Keratinocyte (primary cell): ENCODE data around the gene TTN. TPM values are rescaled to one million over a fixed set of nuclear protein-coding genes. Genes with fewer than 3 reads are reported as not detected.
A peak's percentile ranks its signal among the peaks of the same experiment; 100 is the strongest.

Experiments
- DNase-seq: peaks from one replicate; pipeline ENCODE4 v3.0.0-alpha.2; 2011; ENCODE audit warnings: low read depth, missing footprints, low spot score
- FAIRE-seq: peaks from 2 replicates; lab custom pipeline; 2011; peaks lifted over from hg19 to GRCh38; lab: Jason Lieb, UNC
- H2AFZ ChIP-seq: 2 replicates; pipeline ENCODE4 v1.6.0; 2012; ENCODE audit warnings: low read length, control low read depth, inconsistent platforms; ENCODE audit not compliant: control insufficient read depth
- H3K27ac ChIP-seq: 2 replicates; pipeline ENCODE4 v1.5.1; 2011; ENCODE audit warnings: low read length; ENCODE audit not compliant: control insufficient read depth, insufficient read depth
- H3K27me3 ChIP-seq: 3 replicates; pipeline ENCODE4 v1.6.0; 2011; ENCODE audit warnings: low read length; ENCODE audit not compliant: control insufficient read depth, insufficient read depth; ENCODE audit errors: extremely low read depth
- H3K36me3 ChIP-seq, 2 experiments: 2 replicates in 1 of 2; 3 replicates in 1 of 2; pipeline ENCODE4 v1.5.1; 2011; ENCODE audit warnings: low read length in 2 of 2, mild to moderate bottlenecking in 1 of 2; ENCODE audit not compliant: control insufficient read depth in 2 of 2, insufficient read depth in 2 of 2; ENCODE audit errors: extremely low read depth in 1 of 2
- H3K4me1 ChIP-seq: 3 replicates; pipeline ENCODE4 v1.5.1; 2011; ENCODE audit warnings: low read length; ENCODE audit not compliant: control insufficient read depth, insufficient read depth; ENCODE audit errors: extremely low read depth
- H3K4me2 ChIP-seq: 3 replicates; pipeline ENCODE4 v1.6.0; 2011; ENCODE audit warnings: low read depth, low read length; ENCODE audit not compliant: control insufficient read depth, insufficient read depth; ENCODE audit errors: extremely low read depth
- H3K4me3 ChIP-seq, 3 experiments: fragments of 200-600 bp in 1 of 3; sonication (generic) in 1 of 3; 2 replicates in 2 of 3; 3 replicates in 1 of 3; pipeline ENCODE4 v1.5.1; 2011 to 2016; ENCODE audit warnings: low read length in 3 of 3, mild to moderate bottlenecking in 3 of 3, control low read depth in 2 of 3, inconsistent platforms in 1 of 3, low read depth in 1 of 3, mixed read lengths in 1 of 3, mixed run types in 1 of 3, moderate library complexity in 1 of 3; ENCODE audit not compliant: control insufficient read depth in 2 of 3, insufficient read depth in 2 of 3; ENCODE audit errors: extremely low read depth in 1 of 3
- H3K79me2 ChIP-seq: 2 replicates; pipeline ENCODE4 v1.6.0; 2012; ENCODE audit warnings: low read length; ENCODE audit not compliant: control insufficient read depth, insufficient read depth
- H3K9ac ChIP-seq: 3 replicates; pipeline ENCODE4 v1.6.0; 2011; ENCODE audit warnings: low read length; ENCODE audit not compliant: control insufficient read depth, insufficient read depth; ENCODE audit errors: extremely low read depth
- H3K9me1 ChIP-seq: 3 replicates; pipeline ENCODE4 v1.6.0; 2011; ENCODE audit warnings: low read length; ENCODE audit not compliant: control insufficient read depth, insufficient read depth; ENCODE audit errors: extremely low read depth
- H3K9me3 ChIP-seq: 2 replicates; pipeline ENCODE4 v1.5.1; 2012; ENCODE audit warnings: low read depth, low read length; ENCODE audit not compliant: control insufficient read depth
- H4K20me1 ChIP-seq: 3 replicates; pipeline ENCODE4 v1.6.0; 2011; ENCODE audit warnings: low read length; ENCODE audit not compliant: control insufficient read depth, insufficient read depth; ENCODE audit errors: extremely low read depth
- EZH2 ChIP-seq: IDR thresholded peaks from one replicate; pipeline ENCODE4 v1.6.1; 2012; ENCODE audit warnings: inconsistent platforms, mild to moderate bottlenecking, low read length, moderate library complexity
- dilution Hi-C: fragments of 300-500 bp; cut with MboI; formaldehyde crosslinking; loops from one replicate; pipeline ENCODE4 v1.7.0; 2020; ENCODE audit warnings: low sequenced_read_pairs; ENCODE audit not compliant: extremely low pct_ligation_motif_present
- polyA plus RNA-seq, 5 experiments: library from polyadenylated mRNA; depleted of rRNA in 3 of 5; stranded (reverse) in 3 of 5; stranded (forward) in 1 of 5; unstranded in 1 of 5; fragments of >200 nt; gene quantifications; 1 replicate in 1 of 5; 2 replicates in 3 of 5; 3 replicates in 1 of 5; pipeline versions ENCODE4 v1.2.1 to v1.2.3, GENCODE V29; 2011 to 2012; ENCODE audit warnings: missing spikeins in 2 of 5, low read depth in 1 of 5, low replicate concordance in 1 of 5
- TF ChIP-seq, protein P1 (sequence below), 3 experiments: IDR thresholded peaks in 1 of 3; conservative IDR thresholded peaks in 1 of 3; optimal IDR thresholded peaks in 1 of 3; 2 replicates in 2 of 3; 3 replicates in 1 of 3; pipeline versions ENCODE3 to v1.5.1; 2011; ENCODE audit warnings: low read length in 3 of 3, mild to moderate bottlenecking in 3 of 3, moderate library complexity in 2 of 3, control low read depth in 1 of 3, inconsistent platforms in 1 of 3; ENCODE audit not compliant: insufficient read depth in 2 of 3; ENCODE audit errors: extremely low read depth in 1 of 3

Gene TTN
- polyA plus RNA-seq, 1 donor (not counting 4 experiments of a cell fraction or from before 2014, with no cell fraction given), result 0.01 TPM

- FAIRE-seq, result no peak
- no peaks in the 10 kb centered on the region for H3K9me1 ChIP-seq
- H3K9ac ChIP-seq, result no peak overlapping the region
- H3K36me3 ChIP-seq, result no peaks in the 10 kb centered on the region
- H3K4me2 ChIP-seq, result no peak overlapping the region
- no peak for TF ChIP-seq EZH2
- TF ChIP-seq, protein P1, sequence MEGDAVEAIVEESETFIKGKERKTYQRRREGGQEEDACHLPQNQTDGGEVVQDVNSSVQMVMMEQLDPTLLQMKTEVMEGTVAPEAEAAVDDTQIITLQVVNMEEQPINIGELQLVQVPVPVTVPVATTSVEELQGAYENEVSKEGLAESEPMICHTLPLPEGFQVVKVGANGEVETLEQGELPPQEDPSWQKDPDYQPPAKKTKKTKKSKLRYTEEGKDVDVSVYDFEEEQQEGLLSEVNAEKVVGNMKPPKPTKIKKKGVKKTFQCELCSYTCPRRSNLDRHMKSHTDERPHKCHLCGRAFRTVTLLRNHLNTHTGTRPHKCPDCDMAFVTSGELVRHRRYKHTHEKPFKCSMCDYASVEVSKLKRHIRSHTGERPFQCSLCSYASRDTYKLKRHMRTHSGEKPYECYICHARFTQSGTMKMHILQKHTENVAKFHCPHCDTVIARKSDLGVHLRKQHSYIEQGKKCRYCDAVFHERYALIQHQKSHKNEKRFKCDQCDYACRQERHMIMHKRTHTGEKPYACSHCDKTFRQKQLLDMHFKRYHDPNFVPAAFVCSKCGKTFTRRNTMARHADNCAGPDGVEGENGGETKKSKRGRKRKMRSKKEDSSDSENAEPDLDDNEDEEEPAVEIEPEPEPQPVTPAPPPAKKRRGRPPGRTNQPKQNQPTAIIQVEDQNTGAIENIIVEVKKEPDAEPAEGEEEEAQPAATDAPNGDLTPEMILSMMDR (optimal IDR thresholded peaks at IDR 0.05 in 1 of 3, IDR thresholded peaks at IDR 0.05 in 1 of 3, conservative IDR thresholded peaks at IDR 0.05 in 1 of 3; ENCODE audit: extremely low read depth in 1 of 3, insufficient read depth in 2 of 3, low read length in 3 of 3), result no peak
- H3K79me2 ChIP-seq, result peaks cover 38% of the 10 kb centered on the region
- H2AFZ ChIP-seq, result no peak overlapping the region
- H3K9me3 ChIP-seq, result no peaks in the 10 kb centered on the region
- dilution Hi-C loops, result no loop called here
- no peak for DNase-seq
- H3K27me3 ChIP-seq, result no peaks in the 10 kb centered on the region
- H3K4me3 ChIP-seq, result no peak overlapping the region
- H3K4me1 ChIP-seq, result peaks cover 18% of the 10 kb centered on the region
- no peaks in the 10 kb centered on the region for H4K20me1 ChIP-seq
- no peak overlapping the region for H3K27ac ChIP-seq
These were observed 322.8 kb downstream of the TTN start for GRCh38 chr2:178484245-178485041.

- Histone ChIP-seq H3K9ac (no peak overlapping the region), H3K4me1 (peaks cover 27% of the 10 kb centered on the region), H4K20me1 (no peaks in the 10 kb centered on the region), H3K27ac (no peak overlapping the region), H3K4me3 (no peak overlapping the region), H3K27me3 (no peaks in the 10 kb centered on the region), H2AFZ (no peak overlapping the region), H3K4me2 (peak overlapping the region; percentile 39), H3K36me3 (no peaks in the 10 kb centered on the region), H3K79me2 (peaks cover 38% of the 10 kb centered on the region), H3K9me1 (no peaks in the 10 kb centered on the region), H3K9me3 (no peaks in the 10 kb centered on the region)
- FAIRE-seq, result no peak
- DNase-seq, result no peak
- dilution Hi-C loops, result no loop called here
- no peak for TF ChIP-seq EZH2
- TF ChIP-seq, protein P1 (optimal IDR thresholded peaks at IDR 0.05 in 1 of 3, IDR thresholded peaks at IDR 0.05 in 1 of 3, conservative IDR thresholded peaks at IDR 0.05 in 1 of 3; ENCODE audit: extremely low read depth in 1 of 3, insufficient read depth in 2 of 3, low read length in 3 of 3), result no peak
These were observed 324.8 kb downstream of the TTN start for GRCh38 chr2:178482437-178482836.
